GM12874 (cell line): ENCODE results near the gene LYRM1.

Experiments used
- CTCF ChIP-seq: IDR thresholded peaks from 2 replicates; pipeline ENCODE4 v1.5.1; 2011; ENCODE audit warnings: low read depth, mild to moderate bottlenecking, control low read depth, low read length, moderate library complexity; ENCODE audit not compliant: insufficient read depth

The LYRM1 gene

GRCh38 chr16:20931066-20931600, 30.6 kb downstream of the LYRM1 start:
- TF ChIP-seq CTCF, result no peak

DNA sequence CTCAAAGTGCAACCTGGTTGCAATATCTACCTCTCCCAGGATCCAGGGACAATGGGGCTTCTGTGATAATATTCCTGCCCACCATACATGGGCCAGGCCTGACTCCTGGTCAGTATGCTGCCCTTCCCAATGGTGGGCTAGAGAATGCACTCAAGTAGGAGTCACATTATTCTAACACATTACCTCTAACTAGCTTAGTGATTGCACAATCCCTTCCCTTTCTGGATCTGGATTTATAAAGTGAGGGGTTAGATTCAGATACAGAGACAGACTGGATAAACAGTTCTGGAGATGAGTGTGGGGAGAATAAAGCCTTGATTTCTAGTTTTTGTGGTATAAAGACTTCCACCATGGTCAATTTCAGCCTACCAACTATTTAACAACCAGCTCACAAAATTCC, 33.0 kb downstream of the LYRM1 start:
- TF ChIP-seq CTCF, result no peak

- no peak for TF ChIP-seq CTCF
Measured at GRCh38 chr16:20937736-20938135, 37.2 kb downstream of the LYRM1 start.

DNA sequence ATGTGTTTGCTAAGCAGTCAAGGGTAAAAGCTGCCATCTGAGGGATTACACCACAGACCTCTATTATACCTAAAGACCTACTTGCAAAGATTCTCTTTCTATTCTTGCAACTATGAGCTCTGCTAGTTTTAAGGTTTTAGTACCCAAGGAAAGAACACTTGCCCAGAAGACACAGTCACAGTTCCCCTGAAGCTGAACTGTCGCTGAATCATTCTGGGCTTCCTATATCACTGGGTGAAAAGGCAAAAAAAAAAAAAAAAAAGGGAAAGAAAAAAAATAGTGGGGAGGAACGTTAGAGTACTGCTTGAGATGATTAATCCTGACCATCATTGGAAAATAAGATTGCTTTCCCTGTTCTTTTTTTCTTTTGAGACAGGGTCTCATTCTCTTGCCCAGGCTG, 37.9 kb downstream of the LYRM1 start:
- no peak for TF ChIP-seq CTCF

GRCh38 chr16:20939611-20940010, 39.0 kb downstream of the LYRM1 start:
- TF ChIP-seq CTCF, result no peak

- TF ChIP-seq CTCF, result no peak
Measured at GRCh38 chr16:20940871-20941635, 40.5 kb downstream of the LYRM1 start.

DNA sequence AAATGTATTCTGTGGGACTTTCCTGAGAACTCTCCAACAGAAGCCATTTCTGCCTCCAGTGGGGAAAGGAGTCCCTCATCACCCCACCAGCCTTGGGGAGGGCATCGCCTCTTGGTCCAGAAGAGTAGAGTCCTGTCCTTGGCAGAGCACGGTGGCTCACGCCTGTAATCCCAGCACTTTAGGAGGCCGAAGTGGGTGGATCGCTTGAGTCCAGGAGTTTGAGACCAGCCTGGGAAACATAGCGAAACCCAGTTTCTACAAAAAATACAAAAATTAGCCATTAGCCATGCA, 41.0 kb downstream of the LYRM1 start:
- TF ChIP-seq CTCF, result no peak
